PC-9 (cell line): ENCODE data around the gene SCRN3. TPM values are rescaled to one million over a fixed set of nuclear protein-coding genes. Genes with fewer than 3 reads are reported as not detected.

Experiments
- BruUV-seq: library from RNA; stranded (reverse); fragments of 400-500 nt; replicated peaks from 2 replicates; lab custom pipeline; 2021; lab: Mats Ljungman, UMichigan
- CTCF ChIA-PET: fragments of 300-600 bp; sonication (Branson Sonifier 250); formaldehyde crosslinking; loops from one replicate; lab custom pipeline; 2022; ENCODE audit warnings: antibody characterized with exemption; lab: Charles Lee
- POLR2A ChIA-PET: fragments of 300-600 bp; sonication (Branson Sonifier 250); formaldehyde crosslinking; loops from one replicate; lab custom pipeline; 2022; ENCODE audit warnings: antibody characterized with exemption; ENCODE audit not compliant: unreplicated experiment; lab: Charles Lee
- DNase-seq, 2 experiments: peaks; one replicate each; pipeline versions ENCODE4 v3.0.0 to v3.0.0-alpha.2; 2015 to 2022; ENCODE audit warnings: mixed read lengths in 1 of 2
- H2AFZ ChIP-seq: fragments of 200-600 bp; sonication (generic); 2 replicates; pipeline ENCODE4 v1.8.1; 2017; ENCODE audit warnings: antibody characterized with exemption
- H3F3A ChIP-seq: fragments of 200-600 bp; sonication (generic); 2 replicates; pipeline ENCODE4 v1.8.1; 2017; ENCODE audit warnings: antibody characterized with exemption, mild to moderate bottlenecking, low read depth; ENCODE audit not compliant: insufficient read depth
- H3K27ac ChIP-seq: fragments of 200-600 bp; sonication (generic); 2 replicates; pipeline ENCODE4 v1.6.1; 2016; ENCODE audit warnings: mixed run types
- H3K27me3 ChIP-seq: fragments of 200-600 bp; sonication (generic); 2 replicates; pipeline ENCODE4 v1.6.1; 2016; ENCODE audit warnings: low read depth, mixed run types; ENCODE audit not compliant: insufficient read depth
- H3K36me3 ChIP-seq: fragments of 200-600 bp; sonication (generic); 2 replicates; pipeline ENCODE4 v1.6.1; 2016; ENCODE audit warnings: low read depth, mixed run types
- H3K4me1 ChIP-seq: fragments of 200-600 bp; sonication (generic); replicated peaks from 2 replicates; pipeline ENCODE4 v1.6.1; 2016; ENCODE audit warnings: mixed run types; ENCODE audit not compliant: insufficient read depth
- H3K4me2 ChIP-seq: fragments of 200-600 bp; sonication (generic); 2 replicates; pipeline ENCODE4 v1.6.1; 2017; ENCODE audit warnings: mixed run types
- H3K4me3 ChIP-seq: fragments of 200-600 bp; sonication (generic); 2 replicates; pipeline ENCODE4 v1.6.1; 2016; ENCODE audit warnings: mixed run types
- H3K79me2 ChIP-seq: fragments of 200-600 bp; sonication (generic); 2 replicates; pipeline ENCODE4 v1.6.1; 2017; ENCODE audit warnings: low read depth, mixed run types
- H3K9me2 ChIP-seq: fragments of 200-600 bp; sonication (generic); 2 replicates; pipeline ENCODE4 v1.8.1; 2017; ENCODE audit warnings: mild to moderate bottlenecking; ENCODE audit not compliant: insufficient read depth
- H3K9me3 ChIP-seq: fragments of 200-600 bp; sonication (generic); 2 replicates; pipeline ENCODE4 v1.8.1; 2016; ENCODE audit warnings: low read depth; ENCODE audit not compliant: insufficient read depth
- H4K20me1 ChIP-seq: fragments of 200-600 bp; sonication (generic); 2 replicates; pipeline ENCODE4 v1.8.1; 2017; ENCODE audit not compliant: insufficient read depth
- EZH2 ChIP-seq: fragments of 200-600 bp; sonication (generic); IDR thresholded peaks from 2 replicates; pipeline ENCODE4 v1.8.0; 2017; ENCODE audit warnings: antibody characterized with exemption, low read depth
- intact Hi-C: fragments of 100-400 bp; cut with micrococcal nuclease; formaldehyde crosslinking; loops from one replicate; pipeline ENCODE4 v1.10.0; 2022; ENCODE audit not compliant: unreplicated experiment
- total RNA-seq: library from RNA; stranded (reverse); gene quantifications from 2 replicates; pipeline ENCODE4 v1.2.3, GENCODE V29; 2021
- TF ChIP-seq, protein P1 (sequence below): fragments of 200-600 bp; sonication (generic); conservative IDR thresholded peaks from 2 replicates; pipeline ENCODE4 v1.6.1; 2017; ENCODE audit warnings: mixed run types, antibody characterized with exemption, mild to moderate bottlenecking, moderate library complexity

The SCRN3 gene
- total RNA-seq, 1 experiment from 2014 or later = 28.7 TPM

DNA sequence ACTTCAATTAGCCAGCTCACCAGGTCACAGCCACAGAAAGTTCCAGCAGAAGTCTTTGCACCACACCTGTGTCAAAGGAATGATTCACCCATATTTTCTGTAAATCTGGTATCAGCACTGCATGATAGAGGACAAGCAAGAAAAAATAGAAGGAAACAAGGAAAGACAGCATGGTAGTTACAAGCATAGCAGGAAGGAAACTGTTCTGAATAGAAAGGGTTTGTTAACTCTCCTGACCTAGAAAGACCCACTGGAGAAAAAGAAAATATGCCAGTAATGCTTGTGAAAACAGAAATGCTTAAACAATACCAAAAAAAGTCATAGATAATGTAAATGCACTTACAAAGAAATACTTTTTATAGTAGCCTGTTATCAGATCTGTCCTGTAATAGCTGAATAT is 40.8 kb downstream of the SCRN3 start:
- Histone ChIP-seq H4K20me1 (no peaks in the 10 kb centered on the region), H3K9me3 (no peaks in the 10 kb centered on the region), H3K27me3 (no peaks in the 10 kb centered on the region), H3K79me2 (no peaks in the 10 kb centered on the region), H3K4me2 (no peak overlapping the region), H3F3A (no peaks in the 10 kb centered on the region; the same call in 1 of the 2 replicates), H2AFZ (no peak overlapping the region), H3K4me3 (no peak overlapping the region), H3K4me1 (no peaks in the 10 kb centered on the region), H3K36me3 (no peaks in the 10 kb centered on the region), H3K27ac (no peak overlapping the region), H3K9me2 (no peaks in the 10 kb centered on the region)
- intact Hi-C loops = no loop called here
- CTCF ChIA-PET = no interaction called here
- BruUV-seq = no TSS peak
- POLR2A ChIA-PET = interaction anchor here (0.5 kb wide), 2 partner anchors 38 to 86 kb away, joined by 3 read pairs; no protein-coding TSS in a partner anchor
- no peak for DNase-seq
- TF ChIP-seq, protein P1, sequence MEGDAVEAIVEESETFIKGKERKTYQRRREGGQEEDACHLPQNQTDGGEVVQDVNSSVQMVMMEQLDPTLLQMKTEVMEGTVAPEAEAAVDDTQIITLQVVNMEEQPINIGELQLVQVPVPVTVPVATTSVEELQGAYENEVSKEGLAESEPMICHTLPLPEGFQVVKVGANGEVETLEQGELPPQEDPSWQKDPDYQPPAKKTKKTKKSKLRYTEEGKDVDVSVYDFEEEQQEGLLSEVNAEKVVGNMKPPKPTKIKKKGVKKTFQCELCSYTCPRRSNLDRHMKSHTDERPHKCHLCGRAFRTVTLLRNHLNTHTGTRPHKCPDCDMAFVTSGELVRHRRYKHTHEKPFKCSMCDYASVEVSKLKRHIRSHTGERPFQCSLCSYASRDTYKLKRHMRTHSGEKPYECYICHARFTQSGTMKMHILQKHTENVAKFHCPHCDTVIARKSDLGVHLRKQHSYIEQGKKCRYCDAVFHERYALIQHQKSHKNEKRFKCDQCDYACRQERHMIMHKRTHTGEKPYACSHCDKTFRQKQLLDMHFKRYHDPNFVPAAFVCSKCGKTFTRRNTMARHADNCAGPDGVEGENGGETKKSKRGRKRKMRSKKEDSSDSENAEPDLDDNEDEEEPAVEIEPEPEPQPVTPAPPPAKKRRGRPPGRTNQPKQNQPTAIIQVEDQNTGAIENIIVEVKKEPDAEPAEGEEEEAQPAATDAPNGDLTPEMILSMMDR = no peak
- no peak for TF ChIP-seq EZH2

DNA sequence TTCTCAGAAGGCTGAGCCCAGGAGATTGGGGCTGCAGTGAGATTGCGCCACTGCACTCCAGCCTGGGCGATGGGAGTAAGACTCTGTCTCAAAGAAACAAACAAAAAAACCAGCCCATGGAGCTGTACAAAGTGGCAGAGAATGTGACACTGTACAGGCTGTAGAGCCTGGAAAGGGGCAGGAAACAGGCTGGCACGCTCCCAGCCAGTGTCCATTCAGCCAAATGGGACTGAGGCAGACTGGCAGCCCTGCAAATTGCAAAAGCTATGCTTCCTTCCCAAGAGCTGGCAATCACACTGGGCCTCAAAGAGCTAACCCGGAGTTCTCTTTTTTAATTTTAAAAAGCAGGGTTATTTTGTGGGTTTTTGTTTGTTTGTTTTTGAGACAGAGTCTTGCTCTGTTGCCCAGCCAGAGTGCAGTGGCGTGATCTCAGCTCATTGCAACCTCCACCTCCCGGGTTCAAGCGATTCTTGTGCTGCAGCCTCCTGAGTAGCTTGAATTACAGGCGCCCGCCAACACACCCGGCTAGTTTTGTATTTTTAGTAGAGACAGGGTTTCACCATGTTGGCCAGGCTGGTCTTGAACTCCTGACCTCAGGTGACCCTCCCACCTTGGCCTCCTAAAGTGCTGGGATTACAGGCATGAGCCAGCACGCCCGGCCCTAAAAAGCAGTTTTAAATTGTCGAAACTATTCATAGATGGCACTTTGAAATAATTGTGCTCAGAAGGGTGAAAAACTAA is 42.8 kb downstream of the SCRN3 start:
- CTCF ChIA-PET = no interaction called here
- intact Hi-C loops = no loop called here
- no peak overlapping the region for H3K27ac ChIP-seq
- peaks cover 4% of the 10 kb centered on the region for H3F3A ChIP-seq
- no peaks in the 10 kb centered on the region for H3K9me2 ChIP-seq
- BruUV-seq = no TSS peak
- H3K4me3 ChIP-seq = no peak overlapping the region
- POLR2A ChIA-PET = no interaction called here
- no peak overlapping the region for H3K4me2 ChIP-seq
- TF ChIP-seq, protein P1 = no peak
- TF ChIP-seq EZH2 = no peak
- no peak overlapping the region for H2AFZ ChIP-seq
- no peaks in the 10 kb centered on the region for H3K27me3 ChIP-seq
- H3K9me3 ChIP-seq = no peaks in the 10 kb centered on the region
- H4K20me1 ChIP-seq = no peaks in the 10 kb centered on the region
- no peak for DNase-seq
- H3K79me2 ChIP-seq = no peaks in the 10 kb centered on the region
- H3K4me1 ChIP-seq = peaks cover 13% of the 10 kb centered on the region
- H3K36me3 ChIP-seq = no peaks in the 10 kb centered on the region

DNA sequence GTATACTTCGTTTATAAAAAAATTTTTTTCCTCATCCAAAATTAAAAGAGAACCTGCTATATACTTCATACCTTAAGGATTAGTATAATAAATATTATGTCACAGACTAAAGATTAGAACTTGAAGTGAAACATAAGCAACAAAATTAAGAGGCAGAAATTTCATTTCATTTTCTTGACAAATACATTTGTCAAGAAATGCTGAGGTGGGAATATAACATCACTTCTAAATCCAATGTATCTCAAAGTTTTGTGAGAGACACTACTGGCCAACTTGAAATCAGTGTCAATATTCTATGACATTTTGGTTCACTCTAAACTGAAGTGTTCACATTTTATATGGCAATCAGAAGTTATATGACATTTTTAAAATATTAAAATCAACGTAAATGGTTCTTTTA is 43.8 kb downstream of the SCRN3 start:
- H3K9me2 ChIP-seq = no peaks in the 10 kb centered on the region
- no peak overlapping the region for H3K4me2 ChIP-seq
- TF ChIP-seq, protein P1 = no peak
- TF ChIP-seq EZH2 = no peak
- no peaks in the 10 kb centered on the region for H4K20me1 ChIP-seq
- no TSS peak for BruUV-seq
- H3K4me1 ChIP-seq = peaks cover 19% of the 10 kb centered on the region
- no peak overlapping the region for H3K4me3 ChIP-seq
- H3K36me3 ChIP-seq = no peaks in the 10 kb centered on the region
- H3F3A ChIP-seq = peaks cover 7% of the 10 kb centered on the region
- POLR2A ChIA-PET = no interaction called here
- intact Hi-C loops = no loop called here
- CTCF ChIA-PET = no interaction called here
- DNase-seq = no peak
- no peaks in the 10 kb centered on the region for H3K79me2 ChIP-seq
- no peaks in the 10 kb centered on the region for H3K9me3 ChIP-seq
- no peak overlapping the region for H3K27ac ChIP-seq
- H2AFZ ChIP-seq = no peak overlapping the region
- H3K27me3 ChIP-seq = no peaks in the 10 kb centered on the region
